Umbilical cord (tissue), 2 donors: ENCODE measurements around the gene PCYT1A. TPM values are rescaled to one million over a fixed set of nuclear protein-coding genes. Genes with fewer than 3 reads are reported as not detected.
"Not testable (repeated sequence)": the region's sequence is repeated elsewhere in the genome, so short reads cannot be mapped to it uniquely, and the experiment has no call there.

Source experiments
- DNase-seq: peaks from one replicate; pipeline ENCODE4 v3.0.0-alpha.2; 2015; ENCODE audit warnings: low spot score
- total RNA-seq: library from RNA; depleted of rRNA; stranded (reverse); fragments of >200 nt; gene quantifications from one replicate; pipeline ENCODE4 v1.2.3, GENCODE V29; 2014; ENCODE audit warnings: low replicate concordance; ENCODE audit not compliant: insufficient read depth

The PCYT1A gene
- total RNA-seq = 59.5 TPM

DNA sequence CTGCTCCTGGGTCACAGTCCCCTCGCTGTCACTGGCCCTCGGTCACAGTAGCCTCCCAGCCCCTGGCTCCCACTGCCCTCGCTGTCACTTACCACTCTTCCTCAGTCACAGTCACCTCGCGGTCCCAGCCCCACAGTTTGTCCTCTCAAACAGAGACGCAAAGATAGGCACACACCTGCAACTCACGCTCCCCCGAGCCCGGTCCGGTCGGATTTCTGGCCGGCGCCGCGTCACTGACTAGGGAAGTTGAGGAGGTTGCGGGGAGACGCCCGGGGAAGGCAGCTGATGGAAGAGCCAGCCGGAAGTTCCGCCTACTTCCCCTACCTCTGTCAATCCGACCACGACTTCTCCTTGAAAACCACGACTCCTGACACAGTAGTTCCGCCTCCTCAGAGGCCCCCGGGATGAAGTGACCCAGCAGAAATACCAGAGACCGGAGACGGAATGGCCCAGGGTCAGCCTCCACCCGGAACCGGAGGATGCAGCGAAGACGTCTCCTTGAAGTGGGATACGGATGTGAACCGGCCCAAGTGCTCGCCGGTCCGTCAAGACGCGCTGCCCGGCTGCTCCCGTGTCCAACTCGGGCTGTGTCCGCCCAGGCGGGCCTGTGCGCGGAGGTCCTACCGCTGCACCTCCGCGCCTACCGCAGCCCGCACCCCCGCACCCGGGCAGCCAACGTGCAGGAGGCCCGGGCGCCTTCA is at the start of gene PCYT1A:
TSS of gene PCYT1A (minus strand) at position 287 of the 701 bp plus-strand sequence. CDS start 17,195 bp downstream, outside the sequence.
- DNase-seq = peak; percentile 98

DNA sequence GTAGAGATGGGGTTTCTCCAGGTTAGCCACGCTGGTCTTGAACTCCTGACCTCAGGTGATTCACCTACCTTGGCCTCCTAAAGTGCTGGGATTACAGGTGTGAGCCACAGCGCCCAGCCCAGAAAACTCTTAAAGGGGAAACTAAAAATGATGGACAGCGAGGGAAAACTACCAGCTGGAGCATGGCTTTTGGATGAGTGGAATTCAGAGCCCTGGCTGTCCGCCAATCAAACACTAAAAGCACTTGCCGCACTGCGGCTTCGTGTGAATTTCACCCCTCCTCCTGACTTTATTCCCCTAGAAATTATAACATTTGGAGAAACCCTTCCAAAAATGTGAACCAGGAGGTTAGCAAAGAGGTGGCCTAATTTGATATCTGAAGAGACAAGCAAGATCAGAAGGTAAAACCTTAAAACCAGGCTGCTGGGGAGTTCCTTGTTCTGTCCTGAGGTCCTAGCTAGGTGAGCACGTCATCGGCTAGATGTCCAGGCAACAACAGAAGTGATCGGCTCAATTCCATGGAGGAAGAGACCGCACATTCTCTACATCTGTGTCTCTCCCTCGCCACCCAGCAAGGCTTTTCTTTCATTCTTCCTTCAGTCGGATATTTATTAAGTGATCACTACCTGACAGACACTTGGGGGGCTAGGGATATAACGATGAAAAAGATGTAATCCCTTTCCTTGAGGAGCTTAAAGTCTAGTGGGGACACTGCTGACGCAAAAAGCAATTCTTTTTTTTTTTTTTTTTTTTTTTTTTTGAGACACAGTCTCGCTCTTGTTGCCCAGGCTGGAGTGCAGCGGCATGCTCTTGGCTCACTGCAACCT is 49.0 kb upstream of the PCYT1A start:
- DNase-seq = no peak

DNA sequence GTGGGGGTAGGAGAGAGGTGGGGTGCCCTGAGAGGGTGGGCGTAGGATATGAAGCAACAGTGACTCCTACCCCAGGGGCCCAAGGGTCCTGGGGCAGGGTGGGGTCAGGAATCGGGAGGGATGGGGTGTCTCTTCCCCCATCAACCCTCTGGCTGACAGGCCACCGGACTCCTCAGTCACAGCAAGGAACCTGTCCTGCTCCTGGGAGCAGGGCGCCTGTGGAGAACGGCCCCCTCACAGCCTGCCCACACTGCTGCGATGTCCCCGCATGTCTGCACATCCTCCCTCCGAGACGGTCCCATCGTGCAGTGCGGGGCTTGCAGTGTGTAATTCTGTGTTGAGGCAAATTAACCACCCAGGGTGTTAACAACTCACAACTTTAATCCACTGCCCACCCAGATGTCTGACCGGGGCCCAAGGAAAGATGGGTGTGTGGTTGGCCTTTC is 48.0 kb upstream of the PCYT1A start:
- no peak for DNase-seq

DNA sequence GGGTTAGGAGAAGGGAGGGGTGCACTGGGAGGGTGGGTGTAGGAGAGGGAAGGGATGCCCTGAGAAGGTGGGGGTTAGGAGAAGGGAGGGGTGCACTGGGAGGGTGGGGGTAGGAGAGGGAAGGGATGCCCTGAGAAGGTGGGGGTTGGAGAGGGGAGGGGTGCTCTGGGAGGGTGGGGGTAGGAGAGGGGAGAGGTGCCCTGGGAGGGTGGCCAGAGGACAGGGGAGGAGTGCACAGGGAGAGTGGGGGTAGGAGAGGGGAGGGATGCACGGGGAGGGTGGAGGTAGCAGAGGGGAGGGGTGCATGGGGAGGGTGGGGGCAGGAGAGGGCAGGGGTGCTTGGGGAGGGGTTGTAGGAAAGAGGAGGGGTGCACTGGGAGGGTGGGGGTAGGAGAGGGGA is 47.5 kb upstream of the PCYT1A start:
- no peak for DNase-seq

DNA sequence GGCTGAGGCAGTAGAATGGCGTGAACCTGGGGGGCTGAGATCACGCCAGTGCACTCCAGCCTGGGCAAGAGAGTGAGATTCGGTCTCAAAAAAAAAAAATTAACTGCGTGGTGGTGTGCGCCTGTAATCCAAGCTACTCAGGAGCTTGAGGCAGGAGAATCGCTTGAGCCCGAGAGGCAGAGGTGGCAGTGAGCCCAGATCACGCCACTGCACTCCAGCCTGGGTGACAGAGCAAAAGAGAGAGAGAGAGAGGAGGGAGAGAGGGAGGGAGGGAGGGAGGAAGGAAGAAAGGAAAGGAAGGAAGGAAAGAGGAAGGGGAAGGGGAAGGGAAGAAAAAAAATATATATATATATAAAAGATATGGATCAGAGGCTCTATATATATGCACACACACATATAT is 44.6 kb upstream of the PCYT1A start:
- DNase-seq = no peak

DNA sequence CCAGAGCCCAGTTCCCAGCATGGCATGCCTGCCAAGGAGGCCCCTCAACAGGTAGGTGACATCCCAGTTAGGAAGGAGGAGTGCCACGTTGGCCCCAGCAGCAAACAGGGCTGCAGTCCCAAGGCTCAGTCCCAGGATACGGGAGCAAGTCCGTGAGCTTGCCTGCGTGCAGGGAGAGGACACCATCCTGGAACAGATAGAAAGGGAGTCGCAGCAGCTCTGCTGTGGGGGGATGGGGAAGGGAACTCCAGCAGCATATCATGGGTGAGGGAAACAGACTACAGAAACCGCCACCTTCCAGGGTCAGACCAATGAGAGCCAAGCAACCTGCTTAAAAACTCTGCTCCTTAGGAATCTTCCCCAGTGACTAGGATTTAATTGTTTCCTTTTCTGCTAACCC is 39.9 kb upstream of the PCYT1A start:
- DNase-seq = no peak

DNA sequence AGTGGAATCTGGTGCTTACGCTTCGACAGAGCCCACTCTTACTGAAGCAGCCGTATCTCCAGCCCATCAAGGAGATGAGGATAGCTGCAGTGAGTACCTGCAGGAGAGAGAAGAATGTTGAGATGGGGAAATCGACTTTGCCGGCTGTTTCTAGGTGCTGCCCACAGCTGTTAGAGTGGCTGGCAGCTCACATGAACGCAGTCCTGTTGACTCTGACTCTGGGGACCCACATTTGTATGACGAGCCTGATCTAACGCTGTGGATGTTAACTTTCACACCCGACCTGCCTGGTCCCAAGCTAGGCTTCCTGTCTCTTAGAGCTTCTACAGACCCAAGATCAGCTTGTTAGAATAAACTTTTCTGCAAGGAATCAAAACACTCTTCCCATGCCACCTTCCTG is 39.4 kb upstream of the PCYT1A start:
- DNase-seq = no peak

DNA sequence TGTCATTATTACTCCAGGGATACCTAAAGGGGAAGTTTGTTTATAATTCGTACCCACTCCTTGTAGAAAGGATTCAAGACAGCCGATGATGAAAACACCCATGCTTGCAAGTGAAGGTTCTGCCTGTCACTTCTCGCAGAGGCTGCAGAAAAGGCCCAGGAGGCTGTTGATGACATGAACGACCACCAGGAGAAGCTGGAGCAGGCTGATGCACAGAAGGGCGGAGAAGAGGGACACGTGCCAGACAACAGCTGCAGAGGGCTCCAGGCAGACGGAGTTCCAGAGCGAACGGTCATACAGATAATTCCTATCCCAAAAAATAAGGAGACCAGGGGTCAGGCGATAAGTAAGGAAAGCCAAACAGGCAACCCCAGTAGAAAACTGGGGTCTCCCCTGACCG is 36.2 kb upstream of the PCYT1A start:
- no peak for DNase-seq

DNA sequence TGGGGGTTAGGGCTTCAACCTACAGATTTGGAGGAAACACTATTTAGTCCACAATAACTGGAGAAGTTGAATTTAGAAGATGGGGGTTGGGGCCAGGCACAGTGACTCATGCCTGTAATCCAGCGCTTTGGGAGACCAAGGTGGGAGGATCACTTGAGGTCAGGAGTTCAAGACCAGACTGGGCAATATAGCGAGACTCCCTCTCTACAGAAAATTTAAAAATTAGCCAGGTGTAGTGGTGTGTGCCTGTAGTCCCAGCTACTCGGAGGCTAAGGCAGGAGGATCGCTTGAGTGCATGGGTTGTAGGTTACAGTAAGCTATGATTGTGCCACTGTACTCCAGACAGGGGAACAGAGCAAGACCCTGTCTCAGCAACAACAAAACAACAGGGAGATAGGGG is 35.5 kb upstream of the PCYT1A start:
- no peak for DNase-seq

DNA sequence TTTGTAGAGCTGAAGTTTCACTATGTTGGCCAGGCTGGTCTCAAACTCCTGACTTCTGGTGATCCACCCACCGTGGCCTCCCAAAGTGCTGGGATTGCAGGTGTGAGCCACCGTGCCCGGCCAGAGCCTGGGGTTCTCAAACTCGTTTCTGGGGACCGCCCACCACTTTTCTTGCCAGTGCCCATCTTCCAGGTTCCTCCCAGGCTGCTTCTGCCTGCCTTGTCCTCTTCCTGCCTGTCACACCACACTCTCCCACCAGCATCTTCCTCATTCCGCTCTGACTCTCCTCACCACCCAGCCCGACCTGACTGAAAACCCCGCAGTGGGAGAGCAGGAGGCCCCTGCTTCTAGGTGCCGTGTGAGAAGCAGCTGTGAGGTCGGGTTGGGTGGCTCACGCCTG is 33.6 kb upstream of the PCYT1A start:
- no peak for DNase-seq

DNA sequence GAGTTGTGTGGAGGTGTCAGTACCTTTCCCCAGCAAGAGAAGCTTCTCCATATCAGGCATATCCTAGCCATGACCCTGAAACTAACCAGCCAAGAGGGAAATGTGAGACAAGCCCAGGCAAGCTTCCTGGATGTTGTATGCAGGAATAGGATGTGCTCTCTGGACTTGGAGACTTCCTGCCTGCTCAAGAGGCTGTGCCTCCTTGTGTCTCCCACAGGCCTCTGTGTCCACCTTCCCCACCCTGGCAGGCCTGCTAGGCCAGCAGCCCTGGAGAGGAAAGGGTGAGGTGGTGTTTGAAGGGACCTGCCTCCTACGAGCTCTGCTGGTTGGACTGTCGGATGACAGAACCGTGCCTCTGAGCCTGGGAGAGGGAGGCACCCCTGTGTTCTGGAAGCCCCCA is 32.6 kb upstream of the PCYT1A start:
- DNase-seq = peak; percentile 9

DNA sequence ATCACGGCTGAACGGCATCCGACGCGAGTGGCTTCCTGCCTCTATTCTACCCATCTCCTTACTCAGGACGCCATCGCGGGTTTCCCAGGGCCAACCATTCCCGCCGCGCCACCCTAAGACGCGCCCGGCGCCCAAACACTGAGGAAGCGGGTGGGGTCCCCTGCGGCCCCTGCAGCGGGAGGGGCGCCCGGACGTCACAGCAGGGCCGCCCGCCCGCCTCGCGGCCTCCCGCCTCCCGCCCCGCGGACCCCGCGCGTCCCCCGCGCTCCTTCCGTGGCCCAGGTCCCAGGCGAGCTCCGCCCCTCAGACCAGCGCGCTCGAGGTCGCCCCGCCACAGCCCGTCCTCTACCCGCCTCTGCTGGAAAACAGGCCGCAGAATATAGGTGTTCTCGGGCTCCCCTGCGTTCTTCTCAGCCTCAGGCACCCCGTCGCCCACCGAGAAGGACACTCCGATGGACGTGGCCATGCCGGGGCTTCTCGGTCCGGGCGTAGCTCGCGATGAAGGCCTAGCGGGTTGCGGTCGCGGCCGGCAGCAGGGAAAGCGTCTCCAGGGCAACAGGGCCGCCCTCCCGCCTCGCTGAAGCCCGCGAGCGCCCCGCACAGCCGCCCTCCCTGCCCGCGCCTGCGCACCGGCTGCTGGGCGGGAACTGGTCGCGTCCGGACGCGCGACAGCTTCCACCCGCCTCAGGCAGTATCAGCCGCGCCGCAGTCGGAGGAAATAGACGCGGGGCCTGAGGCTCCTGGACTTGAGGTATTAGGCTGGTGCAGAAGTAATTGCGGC is 30.4 kb upstream of the PCYT1A start, which contains the start of gene DYNLT2B:
TSS of gene DYNLT2B (minus strand) at position 554 of the 781 bp plus-strand sequence. CDS start at position 466, 88 bp downstream.
- peak; percentile 94 for DNase-seq

DNA sequence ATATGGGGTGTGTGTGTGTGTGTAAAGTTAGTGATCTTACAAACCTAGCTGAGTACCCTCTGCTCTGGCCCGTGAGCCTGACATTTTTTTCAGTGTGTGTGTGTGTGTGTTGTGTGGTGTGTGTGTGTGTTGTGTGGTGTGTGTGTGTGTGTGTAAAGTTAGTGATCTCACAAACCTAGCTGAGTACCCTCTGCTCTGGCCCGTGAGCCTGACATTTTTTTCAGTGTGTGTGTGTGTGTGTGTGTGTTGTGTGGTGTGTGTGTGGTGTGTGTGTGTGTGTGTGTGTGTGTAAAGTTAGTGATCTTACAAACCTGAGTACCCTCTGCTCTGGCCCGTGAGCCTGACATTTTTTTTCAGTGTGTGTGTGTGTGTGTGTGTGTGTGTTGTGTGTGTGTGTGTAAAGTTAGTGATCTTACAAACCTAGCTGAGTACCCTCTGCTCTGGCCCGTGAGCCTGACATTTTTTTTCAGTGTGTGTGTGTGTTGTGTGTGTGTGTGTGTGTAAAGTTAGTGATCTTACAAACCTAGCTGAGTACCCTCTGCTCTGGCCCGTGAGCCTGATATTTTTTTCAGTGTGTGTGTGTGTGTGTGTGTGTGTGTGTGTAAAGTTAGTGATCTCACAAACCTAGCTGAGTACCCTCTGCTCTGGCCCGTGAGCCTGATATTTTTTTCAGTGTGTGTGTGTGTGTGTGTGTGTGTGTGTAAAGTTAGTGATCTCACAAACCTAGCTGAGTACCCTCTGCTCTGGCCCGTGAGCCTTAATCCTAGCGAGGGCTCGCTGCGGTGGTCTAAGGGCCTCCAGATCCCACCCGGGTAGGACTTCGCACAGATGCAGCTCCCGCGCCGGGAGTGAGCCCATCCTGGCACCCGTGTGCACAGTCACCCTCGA is 29.5 kb upstream of the PCYT1A start:
- not testable (repeated sequence) for DNase-seq

DNA sequence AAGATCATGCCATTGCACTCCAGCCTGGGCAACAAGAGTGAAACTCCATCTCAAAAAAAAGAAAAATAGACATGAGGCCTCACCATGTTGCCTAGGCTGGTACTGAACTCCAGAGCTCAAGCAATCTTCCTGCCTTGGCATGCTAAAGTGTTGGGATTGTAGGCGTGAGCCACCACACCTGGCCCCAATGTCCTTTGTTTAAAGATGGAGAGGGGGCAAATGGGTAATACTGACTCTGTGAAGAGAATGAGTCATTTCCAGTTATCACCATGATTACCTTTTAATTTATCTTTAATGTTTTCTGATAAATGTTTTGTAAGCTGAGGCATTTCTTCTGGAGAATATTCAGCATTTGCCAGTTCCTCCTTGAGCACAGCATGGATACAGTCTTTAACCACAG is 28.3 kb upstream of the PCYT1A start:
- DNase-seq = no peak

DNA sequence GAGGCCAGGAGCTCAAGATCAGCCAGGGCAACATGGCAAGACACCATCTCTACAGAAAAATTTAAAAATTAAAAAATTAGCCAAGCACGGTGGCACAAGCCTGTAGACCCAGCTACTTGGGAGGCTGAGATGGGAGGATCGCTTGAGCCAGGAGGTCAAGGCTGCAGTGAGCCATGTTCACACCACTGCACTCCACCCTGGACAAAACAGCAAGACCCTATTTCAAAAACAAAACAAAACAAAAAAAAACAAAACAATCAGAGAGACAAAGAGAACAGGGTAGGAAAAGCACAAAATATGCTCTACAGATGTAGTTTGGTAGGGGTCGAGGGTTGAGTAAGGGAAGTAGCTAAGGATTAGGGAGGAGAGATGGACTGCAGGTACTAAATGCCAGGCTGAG is 27.1 kb upstream of the PCYT1A start:
- no peak for DNase-seq

DNA sequence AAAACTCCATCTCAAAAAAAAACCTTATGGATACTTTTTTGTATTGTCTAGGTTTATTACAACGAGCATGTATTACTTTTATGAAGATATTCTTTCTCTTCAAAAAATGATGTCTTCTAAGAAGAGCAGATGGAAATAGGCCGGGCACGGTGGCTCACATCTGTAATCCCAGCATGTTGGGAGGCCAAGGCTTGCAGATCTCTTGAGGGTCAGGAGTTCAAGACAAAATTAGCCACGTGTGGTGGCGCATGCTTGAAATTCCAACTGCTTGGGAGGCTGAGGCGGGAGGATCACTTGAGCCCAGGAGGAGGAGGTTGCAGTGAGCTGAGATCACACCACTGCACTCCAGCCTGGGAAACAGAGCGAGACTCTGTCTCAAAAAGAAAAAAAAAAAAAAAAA is 26.6 kb upstream of the PCYT1A start:
- DNase-seq = not testable (repeated sequence)

DNA sequence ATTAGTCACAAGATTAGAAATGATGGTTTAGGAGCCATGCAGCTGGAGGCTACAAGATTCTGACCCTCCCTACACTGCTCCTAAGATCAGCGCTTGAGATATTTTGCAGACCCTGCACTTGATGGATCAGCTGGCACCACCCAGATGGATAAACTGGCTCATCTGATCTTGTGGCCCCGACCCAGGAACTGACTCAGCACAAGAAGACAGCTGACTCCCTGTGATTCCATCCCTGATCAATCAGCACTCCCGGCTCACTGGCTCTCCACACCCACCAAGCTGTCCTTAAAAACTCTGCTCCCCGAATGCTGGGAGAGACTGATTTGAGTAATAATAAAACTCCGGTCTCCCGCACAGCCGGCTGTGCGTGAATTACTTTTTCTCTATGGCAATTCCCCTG is 15.4 kb upstream of the PCYT1A start:
- not testable (repeated sequence) for DNase-seq

DNA sequence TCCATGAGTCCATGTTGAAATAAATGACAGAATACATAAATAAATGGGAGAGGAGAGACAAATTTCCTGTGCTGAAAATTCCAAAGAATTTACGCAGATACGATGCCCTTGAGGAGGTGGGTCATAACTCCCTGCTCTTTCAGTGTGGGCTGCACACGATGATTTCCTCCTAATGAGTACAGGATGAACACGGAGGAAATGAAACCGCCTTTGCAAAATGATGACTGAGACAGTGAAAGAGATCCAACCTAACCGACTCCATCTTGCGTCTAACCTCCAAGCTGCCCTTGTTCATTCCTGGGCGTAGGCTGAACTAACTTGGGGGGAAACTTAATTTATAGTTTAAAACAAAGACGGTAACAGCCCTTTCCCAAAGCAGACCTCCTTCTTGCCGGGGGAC is 15.0 kb upstream of the PCYT1A start:
- not testable (repeated sequence) for DNase-seq

DNA sequence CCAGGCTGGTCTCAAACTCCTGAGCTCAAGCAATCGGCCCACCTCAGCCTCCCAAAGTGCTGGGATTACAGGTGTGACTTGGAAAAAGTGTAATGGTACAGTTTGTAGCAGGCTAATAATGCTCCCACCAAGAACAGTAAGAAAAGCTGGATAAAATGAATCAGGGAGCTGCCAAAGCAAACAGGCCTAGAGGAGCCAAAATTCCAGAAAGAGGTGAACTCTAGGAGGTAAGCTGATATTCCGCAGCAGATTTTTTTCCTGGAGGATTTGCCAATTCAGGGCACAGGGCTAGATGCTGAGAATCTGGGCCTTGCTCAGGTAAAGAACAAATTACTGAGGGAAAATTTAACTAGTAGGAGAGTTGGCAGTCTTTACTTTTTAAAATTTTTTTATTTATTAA is 11.0 kb upstream of the PCYT1A start:
- no peak for DNase-seq

DNA sequence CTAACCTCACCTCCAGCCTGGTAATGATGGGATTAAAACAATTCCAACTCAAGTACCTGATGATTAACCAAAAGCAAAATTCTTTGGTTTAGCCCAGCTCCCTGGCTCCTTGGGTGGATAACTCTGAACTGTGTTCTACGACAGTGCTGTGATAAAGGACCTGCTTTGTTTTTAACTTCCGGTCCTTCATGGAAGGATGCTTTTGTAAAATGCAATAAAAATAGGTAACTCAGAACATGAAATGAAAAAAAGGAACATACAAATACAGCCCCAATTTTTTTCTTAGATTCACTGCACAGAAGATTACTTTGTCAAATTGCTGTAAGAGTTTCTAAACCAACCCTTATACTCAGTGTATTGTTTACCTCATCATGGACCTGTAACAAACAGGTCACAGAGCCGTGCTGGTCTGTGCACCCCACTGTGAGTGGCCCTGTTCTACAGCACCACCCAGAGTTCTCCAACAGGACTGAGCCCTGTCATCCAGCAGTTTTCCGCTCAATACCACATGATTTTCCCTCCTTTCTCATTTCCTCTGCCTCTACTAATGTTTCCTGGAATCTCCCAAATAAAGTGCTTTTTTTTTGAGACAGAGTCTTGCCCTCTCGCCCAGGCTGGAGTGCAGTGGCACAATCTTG is 4.9 kb upstream of the PCYT1A start:
- DNase-seq = no peak

DNA sequence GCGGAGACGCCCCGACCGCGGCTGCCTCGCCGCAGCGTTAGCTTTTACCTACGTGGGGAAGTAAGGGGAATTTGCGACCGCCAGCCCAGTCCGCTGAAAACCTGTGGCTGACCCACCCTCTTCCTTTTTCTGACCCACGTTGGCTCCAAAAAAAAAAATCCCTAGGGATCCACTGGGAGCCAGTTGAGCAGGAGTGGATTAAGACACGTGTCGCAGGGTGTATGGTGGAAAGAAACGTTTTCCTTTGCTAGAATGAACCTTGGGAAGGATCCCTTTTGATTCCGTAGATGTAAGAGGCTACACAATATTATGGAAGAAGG is 575 bp upstream of the PCYT1A start:
- DNase-seq = no peak
